K562 (cell line): ENCODE data around the gene SLC35F4. TPM values are rescaled to one million over a fixed set of nuclear protein-coding genes. Genes with fewer than 3 reads are reported as not detected.

Experiments
- ATAC-seq: fragments of 200-7000 bp; cut with Tn5 transposase; 3 replicates; pipeline ENCODE4 v1.9.1; 2020; ENCODE audit warnings: moderate library complexity
- BruUV-seq: library from RNA; stranded (reverse); fragments of 400-500 nt; replicated peaks from 2 replicates; lab custom pipeline; 2021; lab: Mats Ljungman, UMichigan
- CTCF ChIA-PET: fragments of 300-600 bp; formaldehyde crosslinking; extraction: SDS; loops from one replicate; lab custom pipeline; 2021; ENCODE audit warnings: low intra/inter-chr PET ratio; lab: Yijun Ruan, JAX
- POLR2A ChIA-PET: fragments of 300-600, 350-650 bp; sonication (Branson Sonifier 250); formaldehyde crosslinking; extraction: SDS; loops from one replicate; lab custom pipeline; 2021; ENCODE audit warnings: antibody characterized with exemption, inconsistent platforms; lab: Yijun Ruan, JAX
- DNase-seq, 4 experiments: peaks; one replicate each; pipeline versions ENCODE4 v3.0.0 to v3.0.0-alpha.2; 2011 to 2018; ENCODE audit warnings: low spot score in 3 of 4, mixed read lengths in 3 of 4; ENCODE audit errors: extremely low read depth in 1 of 4
- FAIRE-seq: peaks from 2 replicates; lab custom pipeline; 2011; peaks lifted over from hg19 to GRCh38; lab: Jason Lieb, UNC
- H2AFZ ChIP-seq: 2 replicates; pipeline ENCODE4 v1.6.0; 2011; ENCODE audit warnings: low read depth, low read length, control low read depth, inconsistent platforms
- H3K27ac ChIP-seq: fragments of 200-600 bp; 3 replicates; pipeline ENCODE4 v1.8.0; 2011; ENCODE audit warnings: low read depth, mild to moderate bottlenecking, control low read depth, inconsistent platforms, low read length, moderate library complexity, mixed read lengths; ENCODE audit errors: extremely low read depth
- H3K27me3 ChIP-seq, 2 experiments: fragments of 300-600 bp in 1 of 2; 2 replicates in 1 of 2; 3 replicates in 1 of 2; pipeline versions ENCODE4 v1.6.0 to v1.8.0; 2011; ENCODE audit warnings: inconsistent platforms in 2 of 2, low read length in 2 of 2, mild to moderate bottlenecking in 1 of 2, mixed read lengths in 1 of 2, moderate library complexity in 1 of 2; ENCODE audit not compliant: control insufficient read depth in 2 of 2, insufficient read depth in 2 of 2
- H3K36me3 ChIP-seq: fragments of 300-600 bp; 3 replicates; pipeline ENCODE4 v1.8.0; 2011; ENCODE audit warnings: mild to moderate bottlenecking, low read length, inconsistent platforms; ENCODE audit not compliant: control insufficient read depth, insufficient read depth
- H3K4me1 ChIP-seq, 2 experiments: fragments of 200-600 bp in 1 of 2; replicated peaks in 1 of 2; 2 replicates in 1 of 2; 3 replicates in 1 of 2; pipeline versions ENCODE4 v1.5.1 to v1.8.0; 2011; ENCODE audit warnings: inconsistent platforms in 2 of 2, low read length in 2 of 2, mild to moderate bottlenecking in 1 of 2, mixed read lengths in 1 of 2, moderate library complexity in 1 of 2; ENCODE audit not compliant: control insufficient read depth in 2 of 2, insufficient read depth in 2 of 2
- H3K4me2 ChIP-seq: 2 replicates; pipeline ENCODE4 v1.6.1; 2011; ENCODE audit warnings: low read length, control low read depth, inconsistent platforms, mixed read lengths; ENCODE audit not compliant: insufficient read depth
- H3K4me3 ChIP-seq: fragments of 200-600 bp; sonication (generic), shearing (Covaris generic); 2 replicates; pipeline ENCODE4 v1.5.1; 2016; ENCODE audit warnings: control low read depth, inconsistent platforms
- H3K79me2 ChIP-seq: fragments of 200-600 bp; 3 replicates; pipeline ENCODE4 v1.8.0; 2011; ENCODE audit warnings: low read length, inconsistent platforms; ENCODE audit not compliant: control insufficient read depth, insufficient read depth
- H3K9ac ChIP-seq, 2 experiments: 2 replicates each; pipeline versions ENCODE4 v1.6.0 to v1.6.1; 2011; ENCODE audit warnings: low read depth in 2 of 2, low read length in 2 of 2, control low read depth in 1 of 2, inconsistent platforms in 1 of 2, mild to moderate bottlenecking in 1 of 2, mixed read lengths in 1 of 2; ENCODE audit not compliant: insufficient read depth in 1 of 2
- H3K9me1 ChIP-seq: one replicate; pipeline ENCODE4 v1.6.0; 2011; ENCODE audit warnings: inconsistent platforms, mild to moderate bottlenecking, low read length, moderate library complexity; ENCODE audit not compliant: control insufficient read depth, insufficient read depth
- H3K9me3 ChIP-seq: replicated peaks from 2 replicates; pipeline ENCODE4 v1.5.1; 2011; ENCODE audit warnings: low read depth, low read length, inconsistent platforms; ENCODE audit not compliant: control insufficient read depth, insufficient read depth
- H4K20me1 ChIP-seq: replicated peaks from 2 replicates; pipeline ENCODE4 v1.6.1; 2011; ENCODE audit warnings: low read length, inconsistent platforms, mixed read lengths; ENCODE audit not compliant: control insufficient read depth, insufficient read depth
- ARID2 ChIP-seq: fragments of 450-650 bp; IDR thresholded peaks from 2 replicates; pipeline ENCODE4 v1.6.1; 2017; ENCODE audit warnings: antibody characterized with exemption, mild to moderate bottlenecking
- BCOR ChIP-seq: fragments of 450-650 bp; IDR thresholded peaks from 2 replicates; pipeline ENCODE4 v1.6.1; 2016
- JUND ChIP-seq, 2 experiments: IDR thresholded peaks; 2 replicates in 1 of 2; 3 replicates in 1 of 2; pipeline ENCODE4 v1.6.1; 2011; ENCODE audit warnings: borderline replicate concordance in 2 of 2, low read depth in 2 of 2, low read length in 2 of 2, improper control_type of control experiment in 1 of 2, missing biosample characterization in 1 of 2, missing genetic modification characterization in 1 of 2, missing genetic modification reagents in 1 of 2
- KLF6 ChIP-seq: fragments of 250-450 bp; sonication (Bioruptor Pico); IDR thresholded peaks from 2 replicates; pipeline ENCODE4 v1.4.0; 2020; ENCODE audit warnings: mild to moderate bottlenecking, moderate library complexity, borderline replicate concordance
- MCM2 ChIP-seq: fragments of 450-650 bp; IDR thresholded peaks from 2 replicates; pipeline ENCODE4 v1.6.1; 2017; ENCODE audit warnings: low read depth, mild to moderate bottlenecking
- MLLT1 ChIP-seq, 2 experiments: fragments of 450-650 bp; IDR thresholded peaks; 2 replicates each; pipeline ENCODE4 v1.6.1; 2016
- MTA1 ChIP-seq: fragments of 450-650 bp; IDR thresholded peaks from 2 replicates; pipeline ENCODE4 v1.6.1; 2017; ENCODE audit warnings: borderline replicate concordance
- NCOA4 ChIP-seq: fragments of 450-650 bp; IDR thresholded peaks from 2 replicates; pipeline ENCODE4 v1.6.1; 2018; ENCODE audit warnings: mild to moderate bottlenecking; ENCODE audit not compliant: partially characterized antibody
- RBM39 ChIP-seq: fragments of 200-400 bp; formaldehyde crosslinking; optimal IDR thresholded peaks from 2 replicates; pipeline ENCODE3; 2018; ENCODE audit warnings: low read depth, low read length
- RHOXF2B ChIP-seq: fragments of 250-450 bp; sonication (Bioruptor Pico); conservative IDR thresholded peaks from 2 replicates; pipeline ENCODE4 v1.5.1; 2021
- ZBTB43 ChIP-seq: sonication (generic); formaldehyde crosslinking; IDR thresholded peaks from 2 replicates; pipeline ENCODE4 v1.8.0; 2023; ENCODE audit warnings: mild to moderate bottlenecking, missing genetic modification reagents
- ZNF175 ChIP-seq: fragments of 200-800 bp; sonication (Bioruptor generic); IDR thresholded peaks from 2 replicates; pipeline ENCODE4 v1.6.1; 2016; ENCODE audit warnings: low read depth, mild to moderate bottlenecking, missing genetic modification characterization, missing compliant biosample characterization
- ZNF512 ChIP-seq: IDR thresholded peaks from 2 replicates; pipeline ENCODE4 v1.6.1; 2016; ENCODE audit warnings: missing genetic modification characterization, missing compliant biosample characterization
- ZNF740 ChIP-seq, 3 experiments: fragments of 200-800 bp in 1 of 3; sonication (Bioruptor generic) in 1 of 3; sonication (generic) in 1 of 3; formaldehyde crosslinking in 1 of 3; IDR thresholded peaks; 2 replicates each; pipeline versions ENCODE4 v1.6.1 to v1.8.0; 2016 to 2022; ENCODE audit warnings: mild to moderate bottlenecking in 2 of 3, missing compliant biosample characterization in 2 of 3, missing genetic modification characterization in 2 of 3, missing genetic modification reagents in 1 of 3
- ZNF778 ChIP-seq: fragments of 450-650 bp; formaldehyde crosslinking; IDR thresholded peaks from 2 replicates; pipeline ENCODE4 v1.4.0; 2020; ENCODE audit warnings: mild to moderate bottlenecking, moderate library complexity
- WGBS: fragments of 100-300 bp; shearing (Covaris generic); methylation state at CpG from one replicate; pipeline ENCODE4 v1.1.6; 2016; ENCODE audit warnings: low coverage, mixed read lengths; ENCODE audit not compliant: insufficient coverage; ENCODE audit errors: missing lambda C conversion rate; 5-methylcytosine and 5-hydroxymethylcytosine counted together
- in situ Hi-C: fragments of 300-500 bp; cut with MboI; formaldehyde crosslinking; loops from 4 replicates; pipeline ENCODE4 v1.15.0; 2018; ENCODE audit warnings: inconsistent platforms, mixed read lengths
- intact Hi-C: fragments of 100-400 bp; cut with micrococcal nuclease; formaldehyde crosslinking; loops from 2 replicates; pipeline ENCODE4 v1.14.2; 2022
- polyA plus RNA-seq, 8 experiments: library from polyadenylated mRNA; depleted of rRNA in 4 of 8; stranded (reverse) in 5 of 8; unstranded in 3 of 8; fragments of >200 nt; fragmentation: Nextera tagmentation in 2 of 8; fragmentation: Illumina TruSeq in 1 of 8; extraction: Ambion mirVana in 2 of 8; extraction: Trizol in 1 of 8; gene quantifications; 2 replicates each; pipeline versions ENCODE4 v1.2.1 to v1.2.3, GENCODE V29; 2011 to 2014; ENCODE audit warnings: inconsistent platforms in 1 of 8, missing spikeins in 1 of 8
- total RNA-seq, 7 experiments: library from RNA; depleted of rRNA in 6 of 7; stranded (reverse); fragments of >200 nt in 6 of 7; fragmentation: Illumina TruSeq in 2 of 7; extraction: Trizol in 2 of 7; gene quantifications; 2 replicates each; pipeline versions ENCODE4 v1.2.1 to v1.2.3, GENCODE V29; 2011 to 2021; ENCODE audit warnings: low replicate concordance in 1 of 7

Gene SLC35F4
- total and polyA plus RNA-seq, 9 of the 15 experiments (the other 6 are each of a cell fraction or from before 2014, with no cell fraction given), result 0.01 TPM; not detected in 8

- TF ChIP-seq MTA1, result no peak
These were observed 80.8 kb downstream of the SLC35F4 start (continued) for GRCh38 chr14:57785058-57785457.

GRCh38 chr14:57771801-57772200 lies 94.1 kb downstream of the SLC35F4 start:
- Histone ChIP-seq H3K4me1 (no peaks in the 10 kb centered on the region), H3K9ac (no peak overlapping the region), H4K20me1 (no peaks in the 10 kb centered on the region), H3K9me1 (no peaks in the 10 kb centered on the region), H3K27ac (no peak overlapping the region), H3K79me2 (no peaks in the 10 kb centered on the region), H3K9me3 (no peaks in the 10 kb centered on the region), H3K4me3 (no peak overlapping the region), H3K36me3 (no peaks in the 10 kb centered on the region), H2AFZ (no peak overlapping the region), H3K27me3 (no peaks in the 10 kb centered on the region), H3K4me2 (no peak overlapping the region)
- no TSS peak for BruUV-seq
- POLR2A ChIA-PET, result no interaction called here
- no peak for DNase-seq
- TF ChIP-seq ZNF740 (CRISPR knock-in tag; IDR thresholded peaks at IDR 0.05), result no peak
- TF ChIP-seq ZNF740 (tag; IDR thresholded peaks at IDR 0.05), result no peak
- TF ChIP-seq JUND (IDR thresholded peaks at IDR 0.05; ENCODE audit: borderline replicate concordance, low read depth, low read length), result no peak
- TF ChIP-seq JUND (tag; IDR thresholded peaks at IDR 0.05; ENCODE audit: borderline replicate concordance, low read depth, low read length), result no peak
- TF ChIP-seq MLLT1 (IDR thresholded peaks at IDR 0.05), result no peak
- TF ChIP-seq ARID2, result no peak
- TF ChIP-seq BCOR, result no peak
- no peak for TF ChIP-seq MCM2
- TF ChIP-seq ZNF512 (tag), result no peak
- TF ChIP-seq ZNF778, result no peak
- TF ChIP-seq RHOXF2B (CRISPR knock-in tag), result no peak
- no peak for TF ChIP-seq NCOA4
- TF ChIP-seq RBM39, result no peak
- no peak for TF ChIP-seq ZBTB43 (CRISPR knock-in tag)
- TF ChIP-seq KLF6 (CRISPR knock-in tag), result no peak
- TF ChIP-seq ZNF175 (CRISPR knock-in tag), result no peak
- FAIRE-seq, result no peak
- CTCF ChIA-PET, result no interaction called here
- in situ Hi-C loops, result no loop called here
- intact Hi-C loops, result no loop called here
- 2% methylated on average over 4 of the region's 4 CpGs for WGBS
- ATAC-seq, result no peak
